NCI-H526 treated with DMSO at 0.1 percent for 48 hours (cell line): ENCODE measurements around the gene MYH3.
"Not testable (repeated sequence)": the region's sequence is repeated elsewhere in the genome, so short reads cannot be mapped to it uniquely, and the experiment has no call there.

Experiments
- DNase-seq: peaks from one replicate; lab custom pipeline; 2025; lab: John Stamatoyannopoulos, UW

The MYH3 gene

DNA sequence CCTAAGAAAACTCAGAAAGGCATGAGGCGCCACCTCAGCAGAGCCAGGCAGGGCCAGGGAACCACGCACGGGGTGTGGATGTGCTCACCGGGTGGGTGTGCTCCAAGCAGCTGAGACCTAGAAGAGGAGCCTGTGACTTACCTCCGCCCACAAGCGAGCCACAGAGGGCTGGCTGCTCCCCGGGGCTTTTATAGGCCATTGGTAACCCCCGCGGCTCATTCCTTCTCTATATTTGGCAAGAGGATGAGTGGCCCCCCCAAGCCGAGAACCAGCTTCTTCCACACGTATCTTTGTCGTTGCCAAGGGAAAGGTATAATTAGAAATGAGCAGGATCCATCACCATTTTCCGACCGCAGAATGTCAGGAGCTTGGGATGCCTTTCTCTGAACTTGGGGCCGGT lies at the start of gene MYH3:
MYH3 (minus strand) TSS at position 162 of the 400 bp plus-strand sequence. CDS start 2,245 bp downstream, outside the sequence.
- DNase-seq, result no peak

DNA sequence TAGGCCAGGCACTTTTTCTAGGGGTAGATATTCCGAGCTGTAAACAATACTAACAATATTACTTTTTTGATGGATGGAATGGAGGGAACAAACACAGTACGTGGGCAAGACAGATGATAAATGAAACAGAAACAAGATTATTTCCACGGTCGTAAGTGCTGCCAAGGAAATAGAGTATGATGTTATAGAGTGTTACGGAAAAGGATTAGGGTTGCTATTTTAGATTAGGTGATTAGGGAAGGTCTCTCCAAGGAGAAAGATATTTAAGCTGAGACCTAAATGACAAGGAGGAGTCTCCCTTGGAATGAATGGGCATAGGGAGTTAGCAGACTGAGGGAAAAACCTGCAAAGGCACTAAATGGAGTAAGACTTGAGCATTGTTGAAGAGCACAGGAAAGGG lies 48.6 kb upstream of the MYH3 start:
- DNase-seq, result no peak

DNA sequence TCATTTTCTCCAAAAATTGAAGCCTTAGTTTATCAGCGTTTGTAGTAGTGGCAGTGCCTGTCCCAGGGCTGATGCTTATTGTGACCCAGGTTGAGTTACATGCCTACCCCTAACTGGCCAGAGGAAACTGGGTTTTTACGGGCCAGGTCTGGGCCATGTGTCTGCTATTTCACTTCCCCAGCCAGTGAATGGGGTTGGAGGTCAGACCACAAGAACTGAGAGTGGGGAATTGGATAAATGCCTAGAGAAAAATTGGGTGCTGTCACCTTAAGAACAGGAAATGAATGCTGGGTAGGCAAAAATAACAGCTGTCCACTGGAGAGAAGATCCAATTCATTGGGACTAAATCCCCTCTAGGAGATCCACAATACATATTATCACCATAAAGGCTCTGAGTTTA lies 45.5 kb upstream of the MYH3 start:
- DNase-seq, result no peak

DNA sequence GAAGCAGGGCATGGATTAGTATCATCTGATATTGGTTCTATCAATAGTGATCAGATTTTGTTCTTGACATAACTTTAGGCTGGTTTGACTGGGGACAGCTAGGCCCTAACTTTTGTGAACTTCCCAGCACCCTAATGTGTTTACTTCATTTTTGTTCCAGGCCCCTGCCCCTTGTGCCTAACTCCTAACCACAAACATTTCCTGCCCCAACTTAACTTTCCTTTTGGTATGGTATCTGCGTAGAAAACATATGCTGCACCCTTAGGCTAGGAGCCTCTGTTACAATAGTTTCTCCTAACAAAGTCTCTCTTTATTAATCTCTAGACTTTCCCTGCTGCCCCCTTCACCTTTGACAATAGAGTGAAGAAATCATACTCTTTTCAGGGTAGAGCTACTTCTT lies 42.7 kb upstream of the MYH3 start:
- DNase-seq, result no peak

DNA sequence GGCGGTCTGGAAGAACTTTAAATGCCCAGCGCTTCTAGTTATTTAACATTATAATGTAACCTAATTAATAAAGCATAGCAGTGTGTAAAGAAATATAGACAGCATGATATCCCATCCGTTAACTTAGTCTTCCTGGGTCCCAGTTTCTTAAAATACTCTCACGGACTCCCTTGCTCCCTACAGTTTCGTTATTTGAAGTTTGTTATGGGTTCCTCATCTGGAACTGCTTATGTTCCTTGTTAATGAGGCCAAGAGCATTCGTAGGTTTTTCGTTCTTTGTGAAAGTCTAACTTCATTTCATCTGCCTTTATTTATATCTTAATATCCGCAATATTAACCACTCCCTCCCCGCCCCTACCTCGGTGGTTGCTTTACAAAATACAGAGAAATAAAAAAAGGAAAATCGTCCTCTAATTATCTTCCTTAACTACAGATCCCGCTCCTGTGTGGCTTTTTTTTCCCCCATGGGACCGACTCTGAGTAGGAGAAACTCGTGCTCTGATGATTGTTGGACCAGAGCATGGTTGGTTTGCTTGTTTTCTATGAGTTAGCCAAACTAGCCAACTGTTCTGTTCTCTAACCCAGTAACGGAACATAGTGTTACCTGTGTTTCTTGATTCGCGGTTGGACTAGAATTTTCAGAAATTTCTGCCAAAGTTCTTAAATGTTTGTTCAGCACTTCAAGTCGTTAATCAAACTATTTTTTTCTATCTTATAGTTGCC lies 41.1 kb upstream of the MYH3 start:
- DNase-seq, result no peak

DNA sequence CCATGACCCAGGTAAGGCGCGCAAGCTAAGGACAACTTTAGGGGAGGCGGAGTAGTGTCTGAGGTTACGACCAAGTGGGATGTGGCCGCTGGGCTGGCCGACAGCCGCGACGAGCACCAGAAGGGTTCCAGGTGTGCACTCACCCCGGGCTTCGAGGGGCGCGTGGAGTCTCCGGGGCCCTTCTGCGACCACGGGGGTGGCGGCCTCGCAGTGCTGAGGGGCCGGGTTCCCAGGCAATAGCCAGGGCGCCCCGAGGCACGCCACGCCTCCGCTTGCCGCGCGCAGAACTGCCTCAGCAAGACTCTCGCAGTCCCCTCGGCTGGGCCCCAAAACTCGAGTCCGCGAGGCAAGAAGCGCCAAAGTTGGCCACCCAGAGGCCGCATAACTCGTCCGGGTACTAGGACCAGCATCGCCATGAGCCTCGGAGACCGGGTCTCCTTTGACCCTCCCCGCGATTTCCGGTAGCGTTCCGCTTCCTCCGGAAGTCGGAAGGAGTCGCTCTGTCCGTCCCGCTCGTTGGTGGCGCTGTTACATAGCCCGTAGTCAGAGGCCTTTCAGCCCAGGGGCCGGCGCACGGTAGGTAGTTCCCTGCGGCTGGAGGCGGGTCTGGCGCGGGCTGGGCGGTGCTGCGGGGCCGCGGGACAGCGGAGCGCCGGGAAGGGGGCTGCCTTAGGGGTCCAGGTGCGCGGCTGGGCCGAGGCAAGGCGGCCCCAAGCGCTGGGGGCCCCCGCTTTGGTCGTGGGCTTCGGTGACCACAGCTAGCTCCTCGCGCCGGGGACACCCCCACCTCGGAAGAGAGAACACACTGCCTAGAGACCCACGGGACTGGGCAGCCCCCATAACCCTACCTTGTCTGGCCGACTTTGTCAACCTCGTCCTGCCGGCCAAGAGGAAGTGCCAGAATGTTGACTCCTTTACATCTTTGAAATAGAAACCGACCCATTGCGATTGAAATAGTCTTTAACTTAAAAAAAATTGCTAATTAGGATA lies 40.3 kb upstream of the MYH3 start, which contains the start of the genes ADPRM and SCO1:
ADPRM (plus strand) TSS at position 503 of the 990 bp plus-strand sequence. CDS start 7,333 bp downstream, outside the sequence.
SCO1 (minus strand) TSS at position 442 of the 990 bp plus-strand sequence; CDS start at position 416, 26 bp downstream.
- peak; percentile 71 for DNase-seq

DNA sequence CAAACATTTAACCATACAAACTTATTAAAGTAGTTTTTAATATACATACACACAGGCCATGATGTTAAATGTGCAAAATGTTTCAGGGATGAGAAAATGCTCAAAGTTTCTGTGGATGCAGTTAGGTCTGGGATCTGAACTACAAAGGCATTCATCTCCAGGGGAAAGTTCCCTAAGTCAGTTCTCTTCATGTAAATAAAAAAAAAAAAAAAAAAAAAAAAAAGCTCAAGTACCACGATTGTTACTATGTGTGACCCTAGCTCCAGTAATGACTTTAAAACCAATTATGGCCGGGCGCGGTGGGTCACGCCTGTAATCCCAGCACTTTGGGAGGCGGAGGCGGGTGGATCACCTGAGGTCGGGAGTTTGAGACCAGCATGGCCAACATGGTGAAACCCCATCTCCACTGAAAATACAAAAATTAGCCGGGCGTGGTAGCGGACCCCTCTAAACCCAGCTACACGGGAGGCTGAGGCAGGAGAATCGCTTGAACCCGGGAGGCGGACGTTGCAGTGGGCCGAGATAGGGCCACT lies 38.8 kb upstream of the MYH3 start:
- not testable (repeated sequence) for DNase-seq

DNA sequence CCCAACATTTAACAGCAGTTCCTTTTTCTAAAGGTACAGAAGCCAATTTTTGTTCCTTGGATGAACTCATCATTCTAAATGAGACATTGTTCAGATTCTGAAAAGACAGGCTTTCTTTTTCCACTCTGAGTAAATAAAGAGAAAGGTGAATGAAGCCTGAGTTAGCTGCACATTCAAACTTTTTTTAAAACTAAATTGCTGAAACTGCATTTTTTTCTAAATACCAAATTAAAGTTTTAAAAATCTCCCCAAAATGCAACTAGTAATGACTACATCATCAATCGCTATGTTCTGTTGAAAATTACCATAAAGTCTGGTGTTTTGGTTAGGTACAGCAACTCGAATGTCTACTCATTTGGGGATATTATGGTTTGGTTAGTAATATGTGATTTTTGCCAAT lies 30.4 kb upstream of the MYH3 start:
- DNase-seq, result no peak

DNA sequence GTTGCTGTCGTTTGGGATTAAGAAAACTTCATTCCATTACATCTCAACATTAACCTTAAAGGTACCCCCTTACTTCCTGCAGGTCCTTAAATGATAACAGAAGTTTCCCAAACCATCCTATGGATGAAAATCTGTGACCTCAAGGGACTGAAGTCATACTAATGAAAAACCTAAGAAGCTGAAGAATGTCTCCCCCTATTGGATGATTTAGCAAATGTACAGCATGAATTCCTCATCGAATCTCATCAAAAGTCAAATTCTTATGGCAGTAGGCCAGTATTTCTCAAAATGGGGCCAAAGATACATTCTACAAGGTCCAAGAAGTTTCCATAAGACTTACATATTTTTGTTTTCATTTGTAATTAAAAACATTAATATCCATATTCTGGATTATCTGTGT lies 26.7 kb upstream of the MYH3 start:
- no peak for DNase-seq

DNA sequence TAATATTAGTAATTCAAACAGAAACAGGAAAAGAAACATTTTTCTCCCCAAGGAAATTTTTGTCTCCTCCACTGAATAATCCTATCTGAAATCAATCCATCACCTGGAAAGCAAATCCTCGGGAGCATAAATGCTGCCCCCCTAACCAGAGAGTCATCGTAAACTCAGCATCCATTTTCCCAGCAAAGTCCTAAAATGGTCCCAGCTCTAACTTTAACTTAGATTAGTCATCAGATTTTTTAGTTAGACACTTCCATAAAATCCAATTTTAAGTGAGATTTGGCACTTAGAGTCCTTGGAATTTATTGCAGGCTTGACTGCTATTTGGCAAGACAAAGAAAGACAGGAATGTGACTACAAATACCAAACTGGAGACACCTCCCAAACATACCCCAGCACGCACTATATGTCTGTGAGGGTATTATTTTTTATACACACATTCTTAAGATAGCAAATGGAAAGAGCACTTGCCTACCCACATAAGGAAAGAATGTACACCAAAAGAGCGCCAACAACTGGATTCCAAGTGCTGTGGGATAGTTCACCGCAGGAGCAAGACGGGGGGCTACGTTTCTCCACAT lies 24.8 kb upstream of the MYH3 start:
- DNase-seq, result no peak

DNA sequence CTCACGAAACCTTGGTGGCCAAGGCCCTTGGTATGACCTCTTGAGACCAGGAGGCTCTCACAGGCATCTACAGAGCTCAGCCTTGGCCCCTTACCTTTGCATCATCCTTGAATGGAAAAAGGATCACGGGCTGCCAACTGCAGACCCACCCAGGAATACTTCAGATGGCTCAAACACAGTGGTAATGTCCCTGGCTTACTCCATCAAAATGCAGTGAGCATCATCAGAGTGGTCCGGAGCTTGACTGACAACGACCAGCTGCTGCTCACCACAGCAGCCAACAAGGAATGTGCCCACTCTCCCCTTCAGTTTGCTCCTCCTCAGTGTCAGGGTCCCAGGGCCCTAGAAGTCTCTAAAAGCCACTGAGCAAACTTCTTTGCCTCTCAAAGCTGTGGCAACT lies 17.6 kb upstream of the MYH3 start:
- DNase-seq, result no peak

DNA sequence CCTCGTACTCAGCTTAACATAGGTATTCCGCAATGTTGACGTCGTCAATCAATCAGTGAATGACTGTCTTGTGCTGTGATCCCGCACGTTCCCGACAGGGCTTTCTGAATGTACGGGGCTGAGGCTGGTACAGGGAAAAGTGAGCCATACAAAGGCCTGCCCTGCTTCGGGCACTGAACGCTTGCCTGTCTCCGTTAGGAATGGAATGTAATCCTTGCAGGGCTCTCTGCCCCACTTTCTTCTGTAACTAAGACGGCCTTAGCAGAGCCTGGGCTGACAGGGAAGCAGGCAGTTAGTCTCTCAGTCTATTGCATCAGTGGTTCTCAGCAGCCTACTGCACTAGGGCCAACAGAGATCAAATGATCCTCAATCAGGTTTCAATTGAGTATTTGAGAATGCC lies 16.2 kb upstream of the MYH3 start:
- DNase-seq, result no peak

DNA sequence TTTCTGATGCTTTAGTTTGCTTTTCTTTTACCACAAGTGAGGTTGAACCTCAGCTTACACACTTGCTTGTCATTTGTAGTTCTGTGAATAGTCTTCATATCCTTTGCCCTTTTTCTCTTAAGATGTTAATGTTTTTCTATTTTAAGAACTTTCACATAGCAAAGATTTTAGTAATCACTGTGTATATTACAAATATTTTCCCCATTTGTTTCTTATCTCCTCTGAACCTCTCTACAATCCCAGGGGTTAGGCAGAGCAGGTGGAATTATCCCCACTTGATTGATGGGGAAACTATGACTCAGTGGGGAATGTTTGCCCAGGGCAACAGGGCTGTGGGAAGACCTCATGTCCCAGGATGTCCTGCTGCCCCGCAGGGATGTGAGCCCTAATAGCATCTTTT lies 11.7 kb upstream of the MYH3 start:
- DNase-seq, result no peak

DNA sequence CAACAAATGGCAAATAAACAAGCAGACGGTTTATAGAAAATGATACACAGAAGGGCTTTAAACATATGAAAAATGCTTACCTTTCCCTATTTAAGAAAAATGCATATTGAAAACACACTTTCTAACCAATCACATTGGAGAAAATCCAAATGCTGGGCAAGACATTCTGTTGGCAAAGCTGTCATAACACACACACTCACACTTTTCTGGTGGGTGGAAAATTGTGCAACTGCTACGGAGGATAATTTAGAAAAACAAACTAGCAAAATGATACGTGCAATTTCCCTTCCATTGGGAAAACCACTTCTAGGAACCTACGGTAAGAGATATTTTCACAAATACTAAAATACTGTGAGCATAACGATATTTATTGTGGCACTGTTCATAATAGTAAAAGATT lies 9.8 kb upstream of the MYH3 start:
- no peak for DNase-seq

DNA sequence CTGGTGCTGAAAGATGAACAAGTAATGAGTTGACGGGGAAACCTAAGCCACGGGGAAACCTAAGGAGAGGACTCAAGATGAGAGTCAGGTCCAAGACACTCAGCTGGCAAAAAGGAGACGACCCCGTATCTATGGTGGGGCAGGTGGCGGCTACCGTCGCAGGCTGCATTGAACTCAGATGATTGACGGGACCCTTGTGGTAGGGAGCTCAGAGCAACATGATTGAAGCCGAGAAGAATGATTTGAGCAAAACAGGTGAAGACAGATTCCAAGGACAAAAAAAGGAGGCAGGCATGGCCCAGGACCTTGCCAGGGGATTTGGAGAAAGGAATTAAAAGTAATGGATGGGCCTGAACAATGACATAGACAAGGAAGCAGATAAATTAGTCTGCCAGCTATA lies 7.5 kb upstream of the MYH3 start:
- DNase-seq, result no peak

DNA sequence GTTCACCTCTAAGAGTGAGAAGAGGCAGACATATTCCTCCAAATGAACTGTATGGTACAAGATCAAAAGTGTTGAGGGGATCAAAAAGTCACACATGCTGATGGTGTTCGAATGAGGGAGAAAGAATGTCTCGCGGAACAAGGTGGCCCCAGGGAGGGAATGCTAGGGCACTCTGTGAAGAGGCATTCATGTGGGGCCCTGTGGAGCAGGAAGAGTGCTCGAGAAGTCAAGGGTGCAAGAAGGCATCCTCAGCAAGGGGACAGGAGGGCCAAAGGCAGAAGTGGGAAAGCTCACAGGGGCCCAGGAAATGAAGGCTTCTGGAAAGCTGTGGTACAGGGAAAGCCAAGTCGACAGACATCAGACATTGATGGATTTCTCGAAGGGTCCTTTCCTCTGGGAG lies 6.1 kb upstream of the MYH3 start:
- DNase-seq, result no peak

DNA sequence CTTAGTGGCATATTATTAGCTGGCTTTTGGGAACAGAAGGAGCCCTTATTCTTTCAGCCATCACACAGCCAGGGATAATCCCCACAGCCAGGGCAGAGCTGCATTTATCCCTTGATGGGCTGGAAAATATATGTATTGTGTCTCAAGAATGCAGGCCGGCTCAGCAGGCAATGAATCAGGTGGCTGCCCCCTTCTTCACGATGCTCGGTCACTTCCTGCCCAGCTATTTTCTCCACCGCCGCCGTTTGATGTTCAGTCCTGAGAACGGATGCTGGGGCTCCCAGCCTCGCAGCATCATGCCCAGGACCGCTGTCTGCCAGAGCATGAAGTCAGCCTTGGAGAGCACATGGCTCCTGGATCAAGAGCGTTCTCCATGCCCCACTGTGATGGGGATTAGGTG lies 4.3 kb upstream of the MYH3 start:
- DNase-seq, result no peak

DNA sequence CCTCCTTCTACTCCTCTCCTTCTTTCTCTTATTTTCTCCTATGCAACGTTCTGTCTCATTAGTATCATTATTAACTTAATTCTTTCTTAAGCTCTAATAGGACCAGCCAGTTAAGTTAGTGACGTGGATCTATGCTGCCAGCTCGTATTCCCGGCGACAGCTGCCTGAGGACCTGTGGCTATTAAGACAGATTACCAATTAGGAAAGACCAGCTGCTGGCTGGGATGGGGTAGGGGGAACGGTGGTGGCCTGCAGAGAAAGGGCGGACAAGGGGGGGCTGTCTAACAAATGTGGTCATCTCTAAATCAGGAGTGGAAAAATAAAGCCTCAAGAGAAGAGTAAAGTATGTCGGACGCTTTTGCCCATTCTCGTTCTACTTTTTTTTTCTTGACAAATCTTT lies 770 bp upstream of the MYH3 start:
- DNase-seq, result no peak

DNA sequence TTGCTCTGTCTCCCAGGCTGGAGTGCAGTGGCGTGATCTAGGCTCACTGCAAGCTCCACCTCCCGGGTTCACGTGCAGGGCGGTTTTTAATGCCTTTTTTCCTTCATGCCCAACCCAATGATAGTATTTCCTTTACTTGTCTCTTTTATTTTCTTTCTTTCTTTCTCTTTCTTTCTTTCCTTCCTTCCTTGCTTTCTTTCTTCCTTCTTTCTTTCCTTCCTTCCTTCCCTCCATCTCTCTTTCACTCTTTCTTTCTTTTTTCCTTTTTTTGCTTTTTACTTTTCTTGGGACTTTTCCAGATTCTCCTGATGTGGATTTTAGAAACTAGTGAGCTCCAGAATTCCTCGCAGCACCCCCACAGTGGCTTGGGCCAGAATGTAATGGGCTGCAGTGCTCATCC lies 3.1 kb downstream of the MYH3 start:
- DNase-seq, result no peak

DNA sequence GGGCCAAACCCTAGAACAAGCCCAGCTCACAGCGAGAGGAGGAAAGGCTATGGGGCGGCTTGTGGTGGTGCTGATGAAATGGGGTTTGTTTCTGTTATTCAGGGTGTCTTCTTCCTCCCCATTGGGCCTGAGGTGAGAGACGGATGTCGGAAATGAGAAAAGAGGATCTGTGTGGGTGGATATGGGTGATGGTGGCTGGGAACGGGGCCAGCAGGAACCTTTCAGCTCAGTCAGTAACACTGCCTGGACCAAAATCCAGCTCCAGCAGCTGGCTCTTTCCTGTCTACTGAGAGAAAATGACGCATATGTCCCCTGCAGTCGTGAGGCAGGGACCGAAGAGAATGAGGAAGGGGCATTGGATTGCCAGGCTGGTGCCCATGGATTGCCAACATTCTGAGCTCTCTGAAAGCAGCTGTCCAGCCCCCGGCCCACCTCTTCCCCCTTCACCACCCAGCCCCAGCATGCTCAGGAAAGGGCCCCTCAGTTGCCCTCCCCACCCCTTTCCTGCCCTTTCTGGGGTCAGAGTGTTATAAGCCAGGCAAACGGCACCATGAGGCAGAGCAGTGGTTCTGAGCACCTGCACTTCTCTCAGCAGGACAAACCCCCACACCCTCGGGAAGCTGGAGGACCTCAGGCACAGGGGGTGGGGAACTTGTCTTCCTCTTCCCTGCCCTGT lies 4.0 kb downstream of the MYH3 start:
- DNase-seq, result no peak

DNA sequence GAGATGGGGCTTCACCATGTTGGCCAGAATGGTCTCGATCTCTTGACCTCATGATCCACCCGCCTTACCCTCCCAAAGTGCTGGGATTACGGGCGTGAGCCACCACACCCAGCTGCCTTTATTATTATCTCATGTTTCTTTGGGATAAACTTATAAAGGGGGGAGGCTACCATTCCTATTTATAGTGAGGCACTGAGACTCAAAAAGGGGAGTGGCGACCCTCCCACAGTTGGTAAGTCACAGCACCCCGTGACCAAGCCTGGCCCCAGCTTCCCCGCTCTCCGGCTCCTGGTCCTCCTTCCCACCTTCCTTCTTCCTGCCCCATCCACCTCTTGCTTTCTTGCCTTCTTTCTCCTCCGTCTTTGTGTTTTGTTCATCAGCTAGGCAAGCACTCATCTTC lies 5.2 kb downstream of the MYH3 start:
- DNase-seq, result no peak

DNA sequence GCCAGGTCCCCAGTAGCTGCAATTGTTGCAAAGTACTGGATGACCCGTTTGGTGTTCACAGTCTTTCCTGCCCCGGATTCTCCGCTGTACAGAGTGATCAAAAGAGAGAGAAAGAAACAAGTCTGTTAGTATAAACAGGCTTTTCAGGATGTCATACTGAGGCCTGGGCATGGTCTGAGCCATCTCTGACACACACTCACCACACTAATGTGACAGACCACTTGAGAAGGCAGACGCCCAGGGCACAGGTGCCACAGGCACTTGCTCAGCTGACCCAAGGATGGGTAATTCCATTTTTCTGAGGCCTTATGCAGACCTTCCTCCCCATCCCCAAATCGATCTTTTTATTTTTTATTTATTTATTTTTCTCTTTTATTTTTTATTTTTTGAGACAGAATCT lies 7.5 kb downstream of the MYH3 start:
- no peak for DNase-seq
